Stomach (tissue), 4 donors: Measurements from ENCODE around the gene KBTBD4.

Experiments used
- CTCF ChIP-seq, 7 experiments: fragments of 450-650 bp in 4 of 7; fragments of 200-600 bp in 3 of 7; sonication (generic) in 3 of 7; IDR thresholded peaks; one replicate each; pipeline ENCODE4 v1.5.1; 2016 to 2019; ENCODE audit warnings: antibody characterized with exemption in 7 of 7, control low read depth in 2 of 7, mild to moderate bottlenecking in 1 of 7
- POLR2A ChIP-seq, 4 donors: fragments of 450-650 bp; IDR thresholded peaks; one replicate each; pipeline ENCODE4 v1.6.1; 2016; ENCODE audit warnings: antibody characterized with exemption in 4 of 4, control low read depth in 2 of 4, mild to moderate bottlenecking in 1 of 4, moderate library complexity in 1 of 4
- POLR2AphosphoS5 ChIP-seq, 3 donors: sonication (generic); formaldehyde crosslinking; IDR thresholded peaks; one replicate each; pipeline ENCODE4 v1.6.1; 2016; ENCODE audit warnings: antibody characterized with exemption in 3 of 3

GRCh38 chr11:47541070-47541469, 37.7 kb downstream of the KBTBD4 start:
- no peak for TF ChIP-seq CTCF (IDR thresholded peaks at IDR 0.05)
- no peak for TF ChIP-seq POLR2AphosphoS5 (IDR thresholded peaks at IDR 0.05)
- TF ChIP-seq POLR2A (IDR thresholded peaks at IDR 0.05), result no peak
